Measurements from ENCODE around the gene EHMT1.

GRCh38 chr9:137815256-137816255 lies 196.8 kb downstream of the EHMT1 start:
- no peak for TF ChIP-seq CTCF (IDR thresholded peaks at IDR 0.05)
- TF ChIP-seq POLR2A (IDR thresholded peaks at IDR 0.05) = no peak
- no peak for TF ChIP-seq EP300 (IDR thresholded peaks at IDR 0.05)
